ENCODE data around the gene LRRC49.

GRCh38 chr15:71057581-71057980 lies 165.0 kb downstream of the LRRC49 start:
- TF ChIP-seq CTCF (IDR thresholded peaks at IDR 0.05; ENCODE audit: low read depth, low read length, poor library complexity, severe bottlenecking) (no peak), EZH2phosphoT487 (IDR thresholded peaks at IDR 0.05; ENCODE audit: borderline replicate concordance, low read length) (no peak)
